Activated naive CD8-positive, alpha-beta T cell treated with anti-CD3 and anti-CD28 coated beads for 36 hours (primary cell): Measurements from ENCODE around the gene FOXJ3. TPM values are rescaled to one million over a fixed set of nuclear protein-coding genes. Genes with fewer than 3 reads are reported as not detected.

Experiments
- DNase-seq: peaks from one replicate; pipeline ENCODE4 v3.0.0; 2021
- H3K27ac Mint-ChIP-seq: one replicate; pipeline ENCODE4 v1.8.0; 2022; ENCODE audit warnings: mild to moderate bottlenecking, moderate library complexity, mixed read lengths
- H3K27me3 Mint-ChIP-seq: one replicate; pipeline ENCODE4 v1.8.0; 2022; ENCODE audit warnings: mild to moderate bottlenecking, mixed read lengths
- H3K36me3 Mint-ChIP-seq: one replicate; pipeline ENCODE4 v1.8.0; 2021; ENCODE audit warnings: mild to moderate bottlenecking, mixed read lengths
- H3K4me1 Mint-ChIP-seq: one replicate; pipeline ENCODE4 v1.8.0; 2021; ENCODE audit warnings: mixed read lengths
- H3K4me3 Mint-ChIP-seq: one replicate; pipeline ENCODE4 v1.8.0; 2022; ENCODE audit warnings: mild to moderate bottlenecking, moderate library complexity, mixed read lengths
- H3K9me3 Mint-ChIP-seq: one replicate; pipeline ENCODE4 v1.8.0; 2022; ENCODE audit warnings: mixed read lengths
- total RNA-seq, 2 experiments: library from RNA; stranded (reverse); gene quantifications; one replicate each; pipeline ENCODE4 v1.2.3, GENCODE V29; 2021

The FOXJ3 gene
- total RNA-seq, 2 experiments from 2014 or later, result 43.7 to 47.2 TPM

GRCh38 chr1:42302034-42302433 lies 33.0 kb downstream of the FOXJ3 start:
- peaks cover 39% of the 10 kb centered on the region for H3K9me3 Mint-ChIP-seq
- peaks cover 71% of the 10 kb centered on the region for H3K36me3 Mint-ChIP-seq
- H3K27ac Mint-ChIP-seq, result no peak overlapping the region
- no peak overlapping the region for H3K4me3 Mint-ChIP-seq
- H3K4me1 Mint-ChIP-seq, result peaks cover 24% of the 10 kb centered on the region
- H3K27me3 Mint-ChIP-seq, result no peaks in the 10 kb centered on the region
- no peak for DNase-seq

- Mint-ChIP-seq H3K9me3 (peaks cover 31% of the 10 kb centered on the region), H3K36me3 (peaks cover 67% of the 10 kb centered on the region), H3K27ac (peak overlapping the region; percentile 5), H3K4me3 (no peak overlapping the region), H3K4me1 (peaks cover 23% of the 10 kb centered on the region), H3K27me3 (no peaks in the 10 kb centered on the region)
- no peak for DNase-seq
Measured at GRCh38 chr1:42298520-42298919, 36.5 kb downstream of the FOXJ3 start.

- Mint-ChIP-seq H3K36me3 (peaks cover 72% of the 10 kb centered on the region), H3K9me3 (peaks cover 24% of the 10 kb centered on the region), H3K4me3 (no peak overlapping the region), H3K4me1 (peaks cover 30% of the 10 kb centered on the region), H3K27ac (no peak overlapping the region), H3K27me3 (no peaks in the 10 kb centered on the region)
- no peak for DNase-seq
Measured at GRCh38 chr1:42295816-42296215, 39.2 kb downstream of the FOXJ3 start.

GRCh38 chr1:42290130-42290529 lies 44.9 kb downstream of the FOXJ3 start:
- no peak overlapping the region for H3K4me3 Mint-ChIP-seq
- no peaks in the 10 kb centered on the region for H3K27me3 Mint-ChIP-seq
- peaks cover 15% of the 10 kb centered on the region for H3K4me1 Mint-ChIP-seq
- no peak for DNase-seq
- H3K27ac Mint-ChIP-seq, result no peak overlapping the region
- peaks cover 3% of the 10 kb centered on the region for H3K9me3 Mint-ChIP-seq
- H3K36me3 Mint-ChIP-seq, result peaks cover 45% of the 10 kb centered on the region

- Mint-ChIP-seq H3K4me3 (no peak overlapping the region), H3K27me3 (no peaks in the 10 kb centered on the region), H3K4me1 (peaks cover 24% of the 10 kb centered on the region), H3K27ac (no peak overlapping the region), H3K9me3 (peaks cover 3% of the 10 kb centered on the region), H3K36me3 (peaks cover 35% of the 10 kb centered on the region)
- no peak for DNase-seq
Measured at GRCh38 chr1:42288311-42288985, 46.6 kb downstream of the FOXJ3 start.

GRCh38 chr1:42282867-42283583 lies 52.0 kb downstream of the FOXJ3 start:
- Mint-ChIP-seq H3K36me3 (peaks cover 12% of the 10 kb centered on the region), H3K4me3 (no peak overlapping the region), H3K9me3 (no peaks in the 10 kb centered on the region), H3K4me1 (peaks cover 52% of the 10 kb centered on the region), H3K27me3 (no peaks in the 10 kb centered on the region), H3K27ac (peak overlapping the region; percentile 10)
- DNase-seq, result no peak

- peaks cover 7% of the 10 kb centered on the region for H3K36me3 Mint-ChIP-seq
- H3K27me3 Mint-ChIP-seq, result no peaks in the 10 kb centered on the region
- H3K27ac Mint-ChIP-seq, result no peak overlapping the region
- H3K9me3 Mint-ChIP-seq, result no peaks in the 10 kb centered on the region
- peaks cover 51% of the 10 kb centered on the region for H3K4me1 Mint-ChIP-seq
- no peak overlapping the region for H3K4me3 Mint-ChIP-seq
- DNase-seq, result no peak
Measured at GRCh38 chr1:42282024-42282579, 52.9 kb downstream of the FOXJ3 start.

GRCh38 chr1:42280821-42281220 lies 54.2 kb downstream of the FOXJ3 start:
- Mint-ChIP-seq H3K27me3 (no peaks in the 10 kb centered on the region), H3K4me3 (no peak overlapping the region), H3K4me1 (peaks cover 50% of the 10 kb centered on the region), H3K9me3 (no peaks in the 10 kb centered on the region), H3K27ac (no peak overlapping the region), H3K36me3 (peaks cover 10% of the 10 kb centered on the region)
- DNase-seq, result no peak

GRCh38 chr1:42279055-42279454 lies 56.0 kb downstream of the FOXJ3 start:
- Mint-ChIP-seq H3K36me3 (peaks cover 14% of the 10 kb centered on the region), H3K27ac (no peak overlapping the region), H3K4me3 (no peak overlapping the region), H3K9me3 (no peaks in the 10 kb centered on the region), H3K4me1 (peaks cover 46% of the 10 kb centered on the region), H3K27me3 (no peaks in the 10 kb centered on the region)
- no peak for DNase-seq

- Mint-ChIP-seq H3K27me3 (no peaks in the 10 kb centered on the region), H3K36me3 (peaks cover 26% of the 10 kb centered on the region), H3K4me3 (no peak overlapping the region), H3K9me3 (no peaks in the 10 kb centered on the region), H3K27ac (no peak overlapping the region), H3K4me1 (peaks cover 35% of the 10 kb centered on the region)
- DNase-seq, result no peak
Measured at GRCh38 chr1:42272920-42273319, 62.1 kb downstream of the FOXJ3 start.

- DNase-seq, result no peak
- H3K27ac Mint-ChIP-seq, result peak overlapping the region; percentile 34
- peaks cover 37% of the 10 kb centered on the region for H3K36me3 Mint-ChIP-seq
- peaks cover 54% of the 10 kb centered on the region for H3K4me1 Mint-ChIP-seq
- no peaks in the 10 kb centered on the region for H3K27me3 Mint-ChIP-seq
- H3K9me3 Mint-ChIP-seq, result no peaks in the 10 kb centered on the region
- H3K4me3 Mint-ChIP-seq, result no peak overlapping the region
Measured at GRCh38 chr1:42267904-42268303, 67.1 kb downstream of the FOXJ3 start.

- Mint-ChIP-seq H3K27ac (no peak overlapping the region), H3K4me3 (no peak overlapping the region), H3K9me3 (no peaks in the 10 kb centered on the region), H3K27me3 (no peaks in the 10 kb centered on the region), H3K4me1 (peaks cover 59% of the 10 kb centered on the region), H3K36me3 (peaks cover 37% of the 10 kb centered on the region)
- DNase-seq, result no peak
Measured at GRCh38 chr1:42266253-42267135, 68.5 kb downstream of the FOXJ3 start.

GRCh38 chr1:42264511-42265190 lies 70.4 kb downstream of the FOXJ3 start:
- H3K4me3 Mint-ChIP-seq, result no peak overlapping the region
- peaks cover 44% of the 10 kb centered on the region for H3K36me3 Mint-ChIP-seq
- H3K9me3 Mint-ChIP-seq, result no peaks in the 10 kb centered on the region
- H3K4me1 Mint-ChIP-seq, result peaks cover 58% of the 10 kb centered on the region
- DNase-seq, result no peak
- no peaks in the 10 kb centered on the region for H3K27me3 Mint-ChIP-seq
- no peak overlapping the region for H3K27ac Mint-ChIP-seq

GRCh38 chr1:42263019-42263418 lies 72.0 kb downstream of the FOXJ3 start:
- no peak overlapping the region for H3K4me3 Mint-ChIP-seq
- peaks cover 45% of the 10 kb centered on the region for H3K36me3 Mint-ChIP-seq

More at GRCh38 chr1:42263019-42263418, 72.0 kb downstream of the FOXJ3 start:
- Mint-ChIP-seq H3K27me3 (no peaks in the 10 kb centered on the region), H3K9me3 (no peaks in the 10 kb centered on the region), H3K4me1 (peaks cover 57% of the 10 kb centered on the region), H3K27ac (no peak overlapping the region)
- no peak for DNase-seq
